Stimulated activated naive B cell treated with anti-CD40 and anti-IgM and Interleukin-4, amounts not matched to agents 10 μg/mL and 1 μg/mL and 100 μg/mL, for 72 hours (primary cell): ENCODE data around the gene CLEC18B.
"Not testable (repeated sequence)": the region's sequence is repeated elsewhere in the genome, so short reads cannot be mapped to it uniquely, and the experiment has no call there.

Experiments
- ATAC-seq, 2 donors: fragments of 150-1000 bp; cut with Tn5 transposase; replicated peaks; 2 replicates each; pipeline ENCODE4 v1.10.0; 2021; ENCODE audit warnings: moderate library complexity in 1 of 2
- DNase-seq: peaks from one replicate; pipeline ENCODE4 v3.0.0; 2021
- H3K27ac Mint-ChIP-seq: one replicate; pipeline ENCODE4 v1.8.0; 2022; ENCODE audit warnings: mild to moderate bottlenecking, mixed read lengths
- H3K27me3 Mint-ChIP-seq, 2 donors: one replicate each; pipeline ENCODE4 v1.8.0; 2022; ENCODE audit warnings: mixed read lengths in 2 of 2
- H3K36me3 Mint-ChIP-seq, 2 donors: one replicate each; pipeline ENCODE4 v1.8.0; 2022; ENCODE audit warnings: mixed read lengths in 2 of 2, mild to moderate bottlenecking in 1 of 2
- H3K4me1 Mint-ChIP-seq, 2 donors: one replicate each; pipeline ENCODE4 v1.8.0; 2022; ENCODE audit warnings: mixed read lengths in 2 of 2, mild to moderate bottlenecking in 1 of 2
- H3K4me3 Mint-ChIP-seq, 2 donors: one replicate each; pipeline ENCODE4 v1.8.0; 2022; ENCODE audit warnings: mild to moderate bottlenecking in 2 of 2, mixed read lengths in 2 of 2, moderate library complexity in 1 of 2
- H3K9me3 Mint-ChIP-seq, 2 donors: one replicate each; pipeline ENCODE4 v1.8.0; 2022; ENCODE audit warnings: mixed read lengths in 2 of 2, mild to moderate bottlenecking in 1 of 2

CLEC18B gene

DNA sequence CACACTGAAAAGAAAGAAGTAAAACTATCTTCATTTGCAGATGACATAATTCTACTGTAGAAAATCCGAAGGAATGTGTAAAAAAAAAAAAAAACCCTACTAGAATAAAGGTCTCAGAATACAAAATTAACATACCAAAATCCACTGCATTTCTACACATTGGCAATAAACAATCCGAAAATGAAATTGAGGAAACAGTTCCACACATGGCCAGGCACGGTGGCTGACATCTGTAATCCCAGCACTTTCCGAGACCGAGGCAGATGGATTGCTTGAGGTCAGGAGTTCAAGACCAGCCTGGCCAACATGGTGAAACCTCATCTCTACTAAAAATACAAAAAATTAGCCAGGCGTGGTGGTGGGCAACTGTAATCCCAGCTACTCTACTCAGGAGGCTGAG, 4.5 kb upstream of the CLEC18B start:
- not testable (repeated sequence) for DNase-seq, ATAC-seq, H3K27me3 Mint-ChIP-seq, H3K36me3 Mint-ChIP-seq, H3K9me3 Mint-ChIP-seq, H3K4me1 Mint-ChIP-seq, H3K4me3 Mint-ChIP-seq, H3K27ac Mint-ChIP-seq

- not testable (repeated sequence) for H3K36me3 Mint-ChIP-seq, H3K4me3 Mint-ChIP-seq
These were observed 2.4 kb upstream of the CLEC18B start for GRCh38 chr16:74423721-74424120.

DNA sequence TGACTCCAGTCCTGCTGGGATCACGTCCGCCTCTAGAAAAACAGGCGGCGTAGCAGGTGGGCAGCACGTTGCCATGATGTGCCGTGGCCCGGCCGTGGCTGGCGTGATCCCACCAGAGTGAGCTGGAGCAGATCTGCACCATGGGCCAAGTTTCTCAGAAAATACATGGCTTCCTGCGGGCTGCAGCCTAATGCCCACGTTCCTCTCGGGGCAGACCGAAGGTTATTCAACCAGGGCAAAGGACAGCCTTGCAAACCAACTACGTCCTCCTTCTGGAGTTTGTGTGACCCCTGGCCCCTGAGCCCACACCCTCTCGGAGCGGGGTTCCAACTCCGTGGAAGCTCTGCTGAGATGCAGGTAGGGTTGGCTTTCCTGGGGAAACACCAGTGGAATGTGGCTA, 808 bp upstream of the CLEC18B start:
- H3K27me3 Mint-ChIP-seq, H3K4me3 Mint-ChIP-seq, ATAC-seq, DNase-seq, H3K9me3 Mint-ChIP-seq, H3K4me1 Mint-ChIP-seq, H3K27ac Mint-ChIP-seq, H3K36me3 Mint-ChIP-seq: not testable (repeated sequence)

More at GRCh38 chr16:74423721-74424120, 2.4 kb upstream of the CLEC18B start:
- not testable (repeated sequence) for H3K27ac Mint-ChIP-seq, ATAC-seq, DNase-seq, H3K4me1 Mint-ChIP-seq, H3K9me3 Mint-ChIP-seq, H3K27me3 Mint-ChIP-seq

DNA sequence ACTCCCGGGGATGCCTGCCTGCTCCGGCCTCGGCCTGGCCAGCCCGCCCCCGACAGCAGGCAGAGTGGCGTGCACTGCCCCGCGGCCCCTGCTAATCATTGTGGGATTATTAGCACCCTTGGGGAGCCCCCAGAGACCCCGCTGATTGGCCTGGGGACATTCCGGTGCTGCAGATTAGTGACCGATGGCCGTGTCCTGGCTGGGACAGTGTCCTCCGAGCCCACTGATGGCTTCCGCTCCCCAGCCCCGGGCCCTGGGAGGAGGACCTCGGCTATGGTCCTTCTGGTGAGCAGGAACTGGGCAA, 156 bp upstream of the CLEC18B start:
- H3K4me1 Mint-ChIP-seq, H3K36me3 Mint-ChIP-seq, H3K4me3 Mint-ChIP-seq, DNase-seq, H3K9me3 Mint-ChIP-seq, H3K27me3 Mint-ChIP-seq, H3K27ac Mint-ChIP-seq, ATAC-seq: not testable (repeated sequence)

- ATAC-seq, H3K36me3 Mint-ChIP-seq, H3K4me1 Mint-ChIP-seq, DNase-seq, H3K27ac Mint-ChIP-seq, H3K27me3 Mint-ChIP-seq, H3K4me3 Mint-ChIP-seq, H3K9me3 Mint-ChIP-seq: not testable (repeated sequence)
These were observed 1.5 kb downstream of the CLEC18B start for GRCh38 chr16:74419811-74420210.

GRCh38 chr16:74417897-74418296, 3.4 kb downstream of the CLEC18B start:
- H3K27me3 Mint-ChIP-seq, H3K9me3 Mint-ChIP-seq, DNase-seq, ATAC-seq, H3K4me3 Mint-ChIP-seq, H3K4me1 Mint-ChIP-seq, H3K36me3 Mint-ChIP-seq, H3K27ac Mint-ChIP-seq: not testable (repeated sequence)

GRCh38 chr16:74413920-74414319, 7.4 kb downstream of the CLEC18B start:
- not testable (repeated sequence) for DNase-seq, H3K27me3 Mint-ChIP-seq, H3K4me3 Mint-ChIP-seq, H3K9me3 Mint-ChIP-seq, H3K4me1 Mint-ChIP-seq, ATAC-seq, H3K27ac Mint-ChIP-seq, H3K36me3 Mint-ChIP-seq

- DNase-seq, H3K9me3 Mint-ChIP-seq, H3K36me3 Mint-ChIP-seq, H3K27me3 Mint-ChIP-seq, H3K4me3 Mint-ChIP-seq, H3K27ac Mint-ChIP-seq, ATAC-seq, H3K4me1 Mint-ChIP-seq: not testable (repeated sequence)
These were observed 7.8 kb downstream of the CLEC18B start for GRCh38 chr16:74413485-74413884.

- H3K4me3 Mint-ChIP-seq, DNase-seq, H3K27ac Mint-ChIP-seq, H3K27me3 Mint-ChIP-seq, ATAC-seq, H3K9me3 Mint-ChIP-seq, H3K36me3 Mint-ChIP-seq, H3K4me1 Mint-ChIP-seq: not testable (repeated sequence)
These were observed 8.4 kb downstream of the CLEC18B start for GRCh38 chr16:74412775-74413390.

DNA sequence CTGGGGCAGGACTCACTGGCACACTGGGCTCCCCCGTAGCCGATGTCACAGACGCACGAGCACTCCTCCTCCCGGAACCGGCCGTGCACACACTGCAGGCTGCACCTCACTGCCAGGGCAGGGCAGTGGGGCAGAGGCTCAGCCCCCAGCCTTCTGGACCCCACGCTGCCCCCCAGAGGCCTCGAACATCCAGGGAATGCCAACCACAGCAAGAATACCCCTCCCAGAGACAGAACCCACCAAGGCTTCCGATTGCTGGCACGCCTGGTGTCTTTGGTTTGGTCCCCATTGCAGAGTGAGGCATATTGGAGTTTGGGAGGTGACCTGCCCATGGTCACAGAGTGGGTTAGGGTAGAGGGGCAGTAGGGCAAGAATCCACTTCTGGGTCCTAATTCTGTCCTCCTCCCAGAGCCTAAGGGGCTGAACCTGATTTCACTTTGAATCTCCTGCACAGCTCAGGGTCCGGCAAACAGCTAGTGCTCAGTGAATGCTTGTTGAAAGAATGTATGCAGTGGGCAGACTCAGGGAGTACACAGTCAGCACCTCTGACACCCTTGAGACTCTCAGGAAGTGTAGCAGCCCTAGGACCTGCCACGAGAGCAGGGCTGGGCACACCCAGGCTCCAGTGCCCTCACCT, 9.0 kb downstream of the CLEC18B start:
- H3K27ac Mint-ChIP-seq = not testable (repeated sequence)

DNA sequence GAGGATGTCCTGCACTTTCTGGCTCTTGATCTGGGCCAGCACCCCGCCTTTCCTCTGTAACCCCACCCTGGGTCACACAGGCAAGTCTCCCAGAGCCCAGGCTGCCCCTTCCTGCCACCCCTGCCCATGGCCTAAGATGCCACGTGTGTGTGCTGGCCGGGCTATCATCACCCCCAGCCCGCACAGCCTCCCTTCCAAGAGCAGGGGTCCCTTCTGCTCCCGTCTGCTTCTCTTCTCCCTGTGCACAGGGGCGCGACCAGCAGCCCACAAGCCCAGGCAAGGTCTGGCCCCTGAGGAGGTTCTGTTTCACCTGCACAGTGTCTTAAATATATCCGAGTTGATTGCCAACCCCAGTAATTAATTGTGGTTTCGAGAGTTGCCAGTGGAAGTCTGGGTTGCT, 10.3 kb downstream of the CLEC18B start:
- H3K36me3 Mint-ChIP-seq, H3K4me1 Mint-ChIP-seq, H3K4me3 Mint-ChIP-seq, DNase-seq, H3K9me3 Mint-ChIP-seq, H3K27ac Mint-ChIP-seq, H3K27me3 Mint-ChIP-seq, ATAC-seq: not testable (repeated sequence)

More for the DNA sequence above, 9.0 kb downstream of the CLEC18B start:
- H3K27me3 Mint-ChIP-seq, H3K4me3 Mint-ChIP-seq, ATAC-seq, H3K4me1 Mint-ChIP-seq, H3K9me3 Mint-ChIP-seq, H3K36me3 Mint-ChIP-seq, DNase-seq: not testable (repeated sequence)

DNA sequence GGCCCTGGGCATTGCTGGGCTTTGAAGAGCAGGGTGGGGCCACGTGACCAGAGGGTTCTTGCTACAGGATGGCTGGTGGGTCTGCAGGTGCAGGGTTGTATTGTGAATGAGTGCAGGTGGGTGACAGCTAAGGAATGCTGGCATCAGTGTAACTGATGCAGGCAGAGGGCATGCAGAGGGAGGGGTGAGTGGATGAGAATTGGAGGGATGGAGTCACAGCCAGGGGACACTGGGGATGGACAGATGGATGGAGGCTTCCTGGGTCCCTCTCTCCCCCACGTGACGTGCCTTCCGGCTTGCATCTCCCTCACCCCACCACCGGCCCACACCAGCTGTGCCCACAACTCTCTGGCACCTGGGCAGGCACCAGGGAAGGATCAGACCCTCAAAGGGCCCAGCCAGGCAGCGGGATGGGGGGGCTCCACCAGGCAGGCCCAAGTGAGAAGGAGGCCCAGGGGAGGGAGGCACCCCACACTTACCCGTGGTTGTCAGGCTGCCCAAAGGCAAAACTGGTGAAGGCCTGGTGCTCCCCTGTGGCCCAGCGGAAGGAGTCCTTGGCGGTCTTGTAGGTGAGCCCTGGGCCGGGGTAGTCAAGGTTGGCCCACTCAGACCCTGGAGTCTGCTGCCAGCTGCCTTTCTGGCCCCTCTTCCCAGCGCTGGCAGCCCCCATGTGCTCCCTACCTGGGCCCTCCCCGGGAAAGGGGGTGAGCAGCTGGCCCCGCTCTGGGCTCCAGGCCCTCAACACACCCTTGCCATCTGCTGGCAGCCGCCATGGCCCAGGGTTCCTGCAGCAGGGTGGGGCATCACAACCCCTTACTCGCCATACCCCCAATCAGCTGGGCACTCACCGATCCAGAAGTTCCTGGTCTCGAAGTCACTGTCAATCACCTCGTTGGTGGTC, 11.0 kb downstream of the CLEC18B start:
- not testable (repeated sequence) for H3K4me1 Mint-ChIP-seq, H3K36me3 Mint-ChIP-seq, H3K27ac Mint-ChIP-seq, DNase-seq, ATAC-seq, H3K27me3 Mint-ChIP-seq, H3K9me3 Mint-ChIP-seq, H3K4me3 Mint-ChIP-seq

DNA sequence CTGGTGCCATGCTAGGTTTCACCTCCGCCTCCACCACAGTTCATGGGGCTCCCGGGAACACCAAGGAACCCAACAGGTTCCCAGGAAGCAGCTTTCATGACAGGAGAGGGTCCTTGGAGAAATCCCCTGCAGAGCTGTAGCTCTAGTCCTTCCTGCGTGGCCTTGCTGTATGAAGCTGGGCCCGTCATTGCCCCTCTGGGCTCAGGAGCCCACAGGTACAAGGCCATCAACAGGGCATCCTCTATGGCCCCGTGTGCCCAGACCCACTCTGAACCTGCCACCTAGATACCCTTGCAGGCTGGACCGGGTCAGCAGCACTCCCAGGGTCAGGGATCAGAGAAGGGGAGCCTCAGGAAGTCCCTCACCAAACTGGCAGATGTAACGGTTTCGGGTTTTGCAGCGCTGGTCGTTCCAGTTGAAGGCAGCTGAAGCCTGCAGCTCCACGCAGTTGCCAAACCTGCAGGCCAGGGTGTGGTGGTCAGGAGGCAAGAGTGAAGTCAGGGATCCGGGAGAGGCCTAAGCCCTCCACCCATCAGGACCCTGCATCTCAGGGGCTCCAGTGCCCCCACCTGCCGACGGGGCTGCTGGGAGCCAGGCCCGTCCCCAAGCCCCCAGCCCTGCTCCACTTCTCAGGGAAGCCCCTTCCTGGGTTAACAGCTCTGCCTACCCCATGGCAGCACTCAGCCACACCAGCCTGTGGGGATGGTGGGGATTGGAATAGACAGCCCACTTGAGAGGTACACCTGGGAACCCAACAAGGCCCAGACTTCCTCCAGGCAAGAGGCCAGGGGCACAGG, 11.9 kb downstream of the CLEC18B start:
- not testable (repeated sequence) for H3K4me1 Mint-ChIP-seq, H3K27ac Mint-ChIP-seq, H3K27me3 Mint-ChIP-seq, ATAC-seq, H3K36me3 Mint-ChIP-seq, H3K9me3 Mint-ChIP-seq, H3K4me3 Mint-ChIP-seq, DNase-seq

DNA sequence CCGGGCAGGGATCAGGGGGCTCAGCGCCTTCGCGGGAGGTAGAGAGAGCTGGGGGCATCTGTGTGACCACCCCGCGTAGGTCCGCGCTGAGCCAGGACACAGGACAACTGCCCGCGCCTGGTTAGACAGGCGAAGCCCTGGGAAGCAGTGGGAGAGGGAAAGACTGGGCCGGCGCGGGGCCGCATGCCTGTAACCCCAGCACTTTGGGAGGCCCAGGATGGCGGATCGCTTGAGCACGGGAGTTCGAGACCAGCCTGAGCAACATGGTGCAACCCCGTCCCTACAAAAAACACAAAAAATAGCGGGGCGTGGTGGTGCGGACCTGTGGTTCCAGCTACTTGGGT, 13.9 kb downstream of the CLEC18B start:
- not testable (repeated sequence) for H3K27ac Mint-ChIP-seq, H3K36me3 Mint-ChIP-seq, DNase-seq, H3K9me3 Mint-ChIP-seq, H3K4me1 Mint-ChIP-seq, H3K27me3 Mint-ChIP-seq
- peak in 1 of 2 donors; percentile 5 for ATAC-seq
- H3K4me3 Mint-ChIP-seq = peak overlapping the region in 1 of 2 donors; percentile 65
